HG03558 (cell line): ENCODE data around the gene JMJD1C.

ENCODE experiments used
- ATAC-seq: cut with Tn5 transposase; IDR thresholded peaks from one replicate; pipeline ENCODE4 v1.9.1; 2021; ENCODE audit warnings: moderate number of reproducible peaks; ENCODE audit not compliant: unreplicated experiment; ENCODE audit errors: extremely low read depth

JMJD1C gene

DNA sequence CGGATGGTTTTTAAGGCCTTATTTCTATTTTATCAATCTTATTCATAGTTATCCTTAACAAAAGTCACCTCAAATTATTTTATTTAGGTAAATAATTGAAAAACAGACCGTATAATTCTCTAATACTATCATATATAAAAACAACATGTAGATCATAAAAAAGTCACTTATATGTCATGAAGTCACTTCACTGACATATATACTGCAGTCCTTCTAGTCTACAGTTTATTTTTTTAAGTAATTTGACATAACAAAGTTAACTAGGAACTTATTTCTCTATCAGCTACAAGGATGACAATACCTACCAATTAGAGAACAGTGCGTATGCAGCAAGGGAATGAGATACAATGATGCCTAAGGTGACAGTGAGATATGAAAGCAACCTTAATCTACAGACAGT, 26.2 kb downstream of the JMJD1C start:
- no peak for ATAC-seq

DNA sequence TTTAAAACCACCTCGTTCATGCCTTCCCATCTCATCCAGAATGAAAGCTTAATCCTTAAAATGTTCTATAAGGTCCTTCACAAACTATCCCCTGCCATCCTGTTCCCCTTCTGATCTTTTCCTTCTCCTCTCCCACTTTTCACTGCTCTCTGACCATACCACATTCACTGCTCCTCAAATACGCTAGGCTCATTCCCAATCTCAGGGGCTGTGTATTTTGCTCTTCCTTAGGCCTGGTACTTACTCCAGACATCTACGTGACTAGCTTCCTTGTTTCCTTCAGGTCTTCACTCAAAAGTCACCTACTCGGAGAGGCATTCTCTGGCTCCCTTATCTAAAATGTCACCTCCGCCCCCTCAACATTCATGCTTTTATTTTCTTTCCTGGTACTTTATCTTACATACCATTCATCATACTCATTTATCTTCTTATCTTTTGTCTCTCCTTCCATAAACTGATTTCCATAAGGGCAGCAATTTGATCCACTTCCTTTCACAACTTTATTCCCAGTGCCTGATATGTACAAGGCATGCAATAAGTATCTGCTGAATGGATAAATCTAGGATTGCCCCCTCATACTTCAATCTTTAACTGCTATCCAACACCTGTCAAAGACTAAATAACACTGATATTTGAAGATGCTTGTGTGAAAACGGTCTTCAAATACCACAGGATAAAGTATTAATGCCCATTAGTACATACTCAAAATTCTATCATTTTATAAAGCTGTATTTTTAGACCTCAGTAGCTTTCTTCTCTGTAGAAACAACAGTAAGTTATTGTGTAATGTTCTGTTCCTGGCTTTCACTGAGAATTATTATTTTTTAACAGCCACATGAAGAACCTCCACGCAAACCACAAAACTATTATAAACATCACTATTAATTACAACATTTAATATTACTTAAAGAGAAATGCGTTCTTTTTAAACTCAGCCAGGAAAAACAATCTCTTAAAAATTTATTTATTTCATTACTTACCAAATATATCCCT, 27.0 kb downstream of the JMJD1C start:
- ATAC-seq = no peak

DNA sequence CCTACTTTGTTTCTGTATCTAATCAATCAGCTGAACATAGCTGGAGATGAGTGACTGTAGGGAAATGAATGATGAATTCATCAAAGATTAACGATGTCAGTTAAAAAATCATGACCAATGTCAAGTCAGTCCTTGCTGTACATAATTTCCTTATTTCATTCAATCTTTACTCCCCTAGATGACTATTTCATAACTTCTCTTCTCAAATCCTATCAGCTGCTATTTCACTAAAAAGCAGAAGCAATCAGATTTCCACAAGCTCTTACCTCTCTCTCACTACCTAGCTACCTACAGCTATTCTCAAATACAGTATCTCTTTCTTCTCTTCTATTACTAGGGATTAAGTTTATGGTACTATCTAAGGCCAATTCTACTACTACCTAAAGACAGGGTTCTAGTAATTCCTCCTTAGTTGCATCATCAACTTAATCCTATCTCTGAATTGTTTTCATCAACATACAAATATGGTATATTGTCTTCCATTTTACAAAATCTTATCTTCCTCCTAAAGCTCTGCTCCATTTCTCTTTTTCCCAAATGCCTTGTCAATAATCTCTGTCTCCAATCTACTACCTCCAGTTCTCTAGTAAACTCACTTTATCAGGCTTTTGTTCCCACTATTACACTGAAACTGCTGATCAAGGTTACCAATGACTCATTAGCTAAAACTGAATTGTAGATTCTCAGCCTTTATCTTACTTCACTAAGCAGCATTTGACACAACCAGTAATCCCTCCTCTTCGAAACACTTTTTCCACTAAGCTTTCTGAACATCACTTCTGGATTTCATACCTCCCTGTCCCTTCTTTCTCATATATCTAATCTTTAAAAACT, 28.4 kb downstream of the JMJD1C start:
- no peak for ATAC-seq

DNA sequence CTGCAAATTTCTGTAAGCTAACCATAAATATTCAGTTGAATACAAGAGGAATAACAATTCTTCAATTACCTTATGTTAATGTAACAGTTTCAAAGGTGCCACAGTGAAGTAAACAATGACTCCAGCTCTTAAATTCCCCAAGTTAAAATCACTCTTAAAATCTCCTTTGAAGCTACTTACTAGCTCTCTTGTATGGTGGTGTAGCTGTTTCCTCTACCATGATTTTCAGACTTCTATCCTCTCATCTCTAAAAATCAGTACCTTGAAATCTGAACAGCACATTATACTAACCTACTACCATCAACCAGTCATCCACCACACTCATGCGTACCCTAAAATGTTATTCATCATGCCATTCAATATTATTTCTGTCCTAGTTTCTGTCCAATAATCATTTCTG, 29.6 kb downstream of the JMJD1C start:
- no peak for ATAC-seq

DNA sequence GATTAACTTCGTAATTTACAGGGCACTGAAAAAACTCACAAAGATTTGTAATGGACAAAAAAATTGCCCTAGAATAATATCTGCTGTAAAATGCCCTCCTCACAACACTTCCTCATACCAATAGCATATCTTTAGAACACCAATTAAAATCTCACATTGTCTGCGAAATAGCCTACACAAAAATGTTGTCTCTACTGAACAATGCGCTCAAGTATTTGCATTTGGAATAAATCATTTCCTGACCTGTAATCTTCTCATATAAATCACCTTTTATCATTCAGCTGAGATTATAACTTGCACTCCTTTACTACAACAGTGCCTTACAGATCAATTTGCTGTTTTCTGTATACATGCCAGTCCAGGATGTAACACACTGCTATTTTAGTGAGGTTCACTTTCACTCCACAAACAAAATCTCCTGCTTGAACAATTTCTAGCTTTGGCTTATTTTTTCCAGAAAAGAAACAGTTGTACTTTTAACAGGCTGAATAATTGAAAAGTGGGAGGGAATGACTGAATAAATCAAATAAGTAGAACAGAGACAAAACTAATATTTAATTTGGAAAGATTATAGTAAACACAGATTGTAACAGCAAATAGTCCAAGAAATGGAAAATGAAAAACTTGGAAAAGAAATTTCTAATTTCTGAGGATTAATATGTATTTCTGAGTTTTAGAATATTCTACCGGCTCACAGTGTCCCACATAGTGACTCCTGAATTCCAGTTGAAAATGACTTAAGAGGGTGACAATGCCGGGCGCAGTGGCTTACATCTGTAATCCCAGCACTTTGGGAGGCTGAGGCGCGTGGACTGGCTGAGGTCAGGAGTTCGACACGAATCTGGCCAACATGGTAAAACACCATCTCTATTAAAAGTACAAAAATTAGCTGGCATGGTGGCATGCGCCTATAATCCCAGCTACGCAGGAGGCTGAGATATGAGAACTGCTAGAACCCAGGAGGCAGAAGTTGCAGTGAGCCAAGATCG, 30.6 kb downstream of the JMJD1C start:
- no peak for ATAC-seq

DNA sequence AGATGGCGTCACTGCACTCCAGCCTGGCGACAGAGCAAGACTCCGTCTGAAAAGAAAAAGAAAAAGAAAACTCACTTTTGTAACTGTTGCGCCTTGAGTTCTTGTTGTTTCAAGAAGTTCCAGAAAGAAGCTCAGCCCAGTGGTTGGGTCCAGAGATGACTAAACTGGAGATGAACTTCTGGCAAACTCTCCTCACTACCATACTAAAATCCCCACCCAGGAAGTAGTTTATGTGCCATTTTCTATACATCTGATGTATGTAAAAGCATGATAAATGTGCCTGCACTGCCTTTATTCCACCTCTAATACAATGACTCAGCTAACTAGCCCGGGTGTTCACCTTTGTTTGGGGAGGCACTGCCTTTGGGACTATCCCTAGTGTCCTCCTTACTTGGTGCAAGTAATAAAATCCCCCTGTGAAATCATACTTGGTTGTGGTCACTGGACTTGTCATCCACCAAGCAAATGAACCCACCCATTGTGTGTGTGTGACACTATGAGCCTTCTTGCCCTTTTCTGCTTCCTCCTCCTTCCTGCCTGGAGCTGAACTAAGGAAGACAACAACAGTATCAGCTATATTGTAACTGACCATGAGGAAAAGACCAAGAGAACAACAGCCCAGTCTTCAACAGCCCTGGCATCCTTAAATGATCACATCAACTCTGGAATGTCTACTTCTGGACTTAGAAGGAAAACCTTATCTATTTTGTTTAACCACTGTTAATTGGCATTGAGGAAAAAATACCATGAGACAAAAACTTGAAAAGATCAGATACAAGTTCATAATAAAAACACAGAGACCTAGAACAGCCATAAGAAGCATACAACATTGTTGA, 33.6 kb downstream of the JMJD1C start:
- peak; percentile 58 for ATAC-seq

DNA sequence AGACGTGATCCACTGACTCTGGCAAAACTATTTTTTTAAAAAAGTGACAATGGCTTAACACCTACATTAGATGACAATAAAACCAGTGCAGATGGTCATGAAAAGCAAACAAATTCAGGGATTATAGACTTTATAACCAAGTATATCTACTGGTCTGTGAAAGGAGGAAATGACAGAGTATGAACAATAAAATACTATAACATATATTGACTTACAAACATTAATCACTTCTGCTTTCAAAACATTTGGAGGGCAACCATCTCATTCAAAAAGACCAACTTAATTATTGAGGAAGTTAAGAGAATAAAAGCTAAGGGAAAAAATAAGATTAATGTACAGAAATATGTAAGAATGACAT, 34.8 kb downstream of the JMJD1C start:
- ATAC-seq = no peak

DNA sequence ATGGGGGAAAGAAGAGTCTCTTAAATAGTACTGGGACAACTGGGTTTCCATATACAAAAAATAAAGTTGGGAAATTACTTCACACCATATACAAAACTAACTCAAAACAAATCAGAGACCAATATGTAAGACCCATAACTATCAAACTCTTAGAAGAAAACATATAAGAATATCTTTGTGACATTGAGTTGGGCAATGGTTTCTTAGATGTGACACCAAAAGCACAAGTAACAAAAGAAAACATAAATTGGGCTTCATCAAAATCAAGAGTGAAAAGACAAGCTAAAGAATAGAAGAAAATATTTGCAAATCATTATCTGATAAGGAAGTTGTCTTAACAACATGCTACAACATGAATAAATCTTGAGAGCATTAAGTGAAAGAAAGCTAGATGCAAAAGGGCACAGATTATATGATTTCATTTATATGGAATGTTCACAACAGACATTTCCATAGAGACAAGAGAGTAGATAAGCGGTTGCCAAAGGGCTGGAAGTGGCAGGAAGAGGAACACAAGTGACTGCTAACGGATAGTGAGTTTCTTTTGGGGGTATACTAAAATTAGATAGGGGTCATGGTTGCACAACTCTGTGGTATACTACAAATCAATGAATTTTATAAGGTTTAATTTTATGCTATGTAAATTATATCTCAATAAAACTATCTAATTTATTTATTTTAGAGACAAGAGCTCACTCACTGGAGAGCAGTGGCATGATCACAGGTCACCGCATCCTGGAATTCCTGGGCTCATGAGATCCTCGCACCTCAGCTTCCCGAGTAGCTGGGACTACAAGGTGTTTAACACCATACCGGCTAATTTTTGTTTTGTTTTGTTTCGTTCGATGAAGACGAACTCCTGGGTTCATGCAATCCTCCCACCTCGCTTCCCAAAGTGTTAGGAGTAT, 35.4 kb downstream of the JMJD1C start:
- ATAC-seq = no peak

DNA sequence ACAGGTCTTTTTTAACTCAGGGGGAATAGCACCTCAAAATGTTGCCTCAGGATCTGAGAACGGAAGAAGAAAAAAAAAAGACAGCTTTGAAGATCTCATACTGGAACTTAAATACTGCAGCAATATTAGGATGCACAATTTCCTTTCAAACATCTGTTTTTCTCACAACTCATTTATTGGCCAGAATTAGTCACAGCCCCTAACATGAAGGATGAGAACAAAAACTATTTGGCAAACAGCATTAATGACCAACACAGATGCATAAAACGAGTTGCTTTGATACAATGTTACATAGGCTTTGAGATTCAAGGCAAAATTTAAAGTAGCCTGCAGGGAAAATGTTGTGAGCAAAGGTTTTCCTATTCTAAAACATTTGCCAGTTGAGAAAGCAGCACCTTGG, 36.5 kb downstream of the JMJD1C start:
- no peak for ATAC-seq

DNA sequence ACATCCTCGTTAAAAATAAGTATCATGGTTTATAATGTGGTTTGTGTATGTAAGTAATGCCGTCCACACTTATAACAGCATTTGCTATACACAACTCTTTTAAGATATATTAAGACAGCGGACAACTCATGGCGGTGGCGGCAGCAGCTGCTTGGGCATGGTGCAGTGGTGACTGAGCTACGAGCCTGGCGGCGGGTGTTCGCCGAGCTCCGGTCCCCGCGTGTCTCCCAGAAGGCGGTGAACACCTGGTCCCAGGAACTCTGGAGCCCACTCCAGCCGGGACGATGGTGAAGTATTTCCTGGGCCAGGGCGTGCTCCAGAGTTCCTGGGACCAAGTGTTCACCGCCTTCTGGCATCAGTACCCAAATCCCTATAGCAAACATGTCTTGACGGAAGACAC, 38.8 kb downstream of the JMJD1C start:
- no peak for ATAC-seq

DNA sequence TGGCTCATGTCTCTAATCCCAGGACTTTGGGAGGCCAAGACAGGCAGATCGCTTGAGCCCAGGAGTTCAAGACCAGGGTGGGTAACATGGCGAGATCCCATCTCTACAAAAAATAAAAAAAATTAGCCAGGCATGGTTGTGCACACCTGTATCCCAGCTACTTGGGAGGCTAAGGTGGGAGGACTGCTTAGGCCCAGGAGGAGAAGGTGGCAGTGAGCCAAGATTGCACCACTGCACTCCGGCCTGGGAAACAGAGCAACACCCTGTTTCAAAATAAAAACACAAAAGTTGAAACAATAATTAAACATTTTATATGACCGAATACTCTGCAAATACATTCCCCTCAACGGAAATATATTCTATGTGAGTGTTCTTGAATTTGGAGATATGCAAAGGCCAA, 40.3 kb downstream of the JMJD1C start:
- no peak for ATAC-seq

DNA sequence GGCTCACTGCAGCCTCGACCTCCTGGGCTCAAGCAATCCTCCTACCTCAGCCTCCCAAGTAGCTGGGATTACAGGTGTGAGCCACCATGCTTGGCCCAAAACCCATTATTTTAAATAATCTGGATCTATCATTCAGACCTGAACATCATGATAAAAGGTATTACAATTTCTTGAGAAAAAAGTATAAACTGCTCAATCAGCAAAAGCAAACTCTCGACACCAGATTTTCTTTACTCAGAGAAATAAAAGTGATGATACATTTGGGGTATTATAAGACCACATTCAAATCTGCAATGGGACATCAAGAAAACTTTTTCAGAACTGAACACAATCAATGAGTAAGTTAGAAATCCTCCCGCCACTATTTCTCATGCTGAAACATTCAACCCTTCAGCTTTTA, 41.2 kb downstream of the JMJD1C start:
- ATAC-seq = no peak

DNA sequence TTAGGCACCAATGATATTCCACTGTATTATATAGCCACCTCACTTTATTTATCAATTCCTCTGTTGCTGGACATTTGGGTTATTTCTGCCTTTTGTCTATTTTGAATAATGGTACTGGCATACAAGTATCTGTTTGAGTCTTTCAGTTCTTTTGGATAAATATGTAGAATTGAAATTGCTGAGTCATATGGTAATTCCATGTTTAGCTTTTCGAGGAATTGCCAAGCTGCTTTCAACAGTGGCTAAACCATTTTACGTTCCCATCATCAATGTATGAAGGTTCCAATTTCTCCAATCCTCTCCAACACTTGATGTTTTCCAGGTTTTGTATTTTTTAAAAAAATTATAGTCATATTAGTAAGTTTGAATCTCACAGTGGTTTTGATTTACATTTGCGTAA, 42.3 kb downstream of the JMJD1C start:
- ATAC-seq = no peak

DNA sequence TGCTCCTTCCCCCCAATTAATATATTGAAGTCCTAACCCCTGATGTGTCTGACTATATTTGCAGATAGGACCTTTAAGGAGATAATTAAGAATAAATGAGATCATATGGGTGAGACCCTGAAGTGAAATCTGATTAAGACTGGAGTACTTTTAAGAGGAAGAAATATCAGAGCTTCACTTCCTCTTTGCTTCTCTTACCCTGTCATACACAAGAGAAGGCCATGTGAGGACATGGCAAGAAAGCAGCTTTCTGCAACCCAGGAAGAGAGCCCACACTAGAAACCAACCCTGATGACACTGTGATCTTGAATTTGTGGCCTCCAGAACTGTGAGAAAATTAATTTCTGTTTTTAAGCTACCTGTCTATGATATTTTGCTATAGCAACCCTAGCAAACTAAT, 44.2 kb downstream of the JMJD1C start:
- peak; percentile 95 for ATAC-seq

DNA sequence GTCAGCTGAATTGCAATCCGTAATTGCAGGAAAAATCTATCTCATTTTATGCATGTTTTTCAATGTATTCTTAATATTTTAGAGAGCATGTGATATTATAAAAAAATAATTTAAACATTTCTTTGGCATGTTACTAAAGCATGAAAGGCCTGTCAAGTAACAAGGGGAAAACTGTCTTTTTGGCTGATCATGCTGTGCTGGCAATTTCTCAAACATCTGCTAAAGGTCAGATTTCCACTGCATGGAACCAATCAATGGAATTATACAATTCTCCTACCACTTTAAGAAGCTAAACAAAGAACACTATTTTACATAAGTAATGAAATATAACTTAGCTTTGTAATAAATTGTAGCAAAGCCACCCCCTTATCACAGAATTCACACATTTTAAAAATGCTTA, 49.4 kb downstream of the JMJD1C start:
- no peak for ATAC-seq

DNA sequence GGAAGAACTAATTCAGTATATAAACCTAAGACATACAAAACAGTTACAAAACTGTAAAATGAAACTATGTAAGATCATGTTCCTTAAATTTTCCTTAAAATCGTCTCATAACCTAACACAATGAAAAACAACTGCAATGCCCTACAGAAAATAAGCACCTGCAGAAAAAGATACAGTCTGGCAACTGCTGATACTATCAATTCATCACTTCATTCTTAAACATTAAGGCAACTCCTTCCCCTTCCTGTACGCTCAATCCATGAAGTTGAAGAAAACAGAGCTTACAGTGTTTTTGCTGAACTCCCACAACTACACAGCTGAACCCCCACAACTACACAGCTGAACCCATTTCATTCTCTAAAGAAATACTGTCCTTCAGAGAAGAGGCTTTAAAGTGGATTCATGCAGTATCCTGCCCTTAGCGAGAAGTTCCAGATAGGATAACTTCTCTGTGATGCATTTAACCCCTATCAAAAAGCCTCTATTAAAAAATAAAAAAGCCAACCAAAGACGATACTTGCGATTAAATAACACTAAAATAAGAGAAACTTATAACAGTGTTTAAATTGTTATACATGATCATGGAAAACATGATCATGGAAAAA, 50.0 kb downstream of the JMJD1C start:
- ATAC-seq = no peak

DNA sequence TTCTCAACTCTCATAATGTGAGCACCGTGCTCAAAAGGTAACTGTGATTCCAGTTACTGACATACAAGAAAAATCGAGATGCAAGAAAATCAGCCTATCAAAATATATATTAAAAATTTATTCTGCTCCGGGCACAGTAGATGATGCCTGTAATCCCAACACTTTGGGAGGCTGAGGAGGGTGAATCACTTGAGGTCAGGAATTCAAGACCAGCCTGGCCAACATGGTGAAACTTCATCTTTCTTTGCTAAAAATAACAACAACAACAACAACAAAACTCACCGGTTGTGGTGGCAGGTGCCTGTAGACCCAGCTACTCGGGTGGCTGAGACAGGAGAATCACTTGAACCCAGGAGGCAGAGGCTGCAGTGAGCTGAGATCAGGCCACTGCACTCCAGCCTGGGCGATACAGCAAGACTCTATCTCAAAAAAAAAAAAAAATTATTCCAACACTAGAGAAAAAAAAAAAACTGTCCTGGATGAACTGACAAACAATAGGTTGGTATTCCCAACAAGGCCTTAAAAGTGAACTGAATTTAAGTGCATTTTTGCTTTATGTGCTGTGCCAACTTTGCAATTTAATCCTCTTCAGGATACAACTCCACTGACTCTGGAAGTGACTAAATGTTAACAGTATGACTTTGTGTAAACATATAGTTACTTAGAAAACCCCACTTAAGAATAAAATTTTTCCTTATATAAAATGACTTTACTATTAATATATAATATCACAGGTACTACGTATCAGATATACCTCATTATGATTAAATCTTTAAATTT, 51.1 kb downstream of the JMJD1C start:
- ATAC-seq = no peak
